Measurements from ENCODE around the gene MCUB.

Gene MCUB

DNA sequence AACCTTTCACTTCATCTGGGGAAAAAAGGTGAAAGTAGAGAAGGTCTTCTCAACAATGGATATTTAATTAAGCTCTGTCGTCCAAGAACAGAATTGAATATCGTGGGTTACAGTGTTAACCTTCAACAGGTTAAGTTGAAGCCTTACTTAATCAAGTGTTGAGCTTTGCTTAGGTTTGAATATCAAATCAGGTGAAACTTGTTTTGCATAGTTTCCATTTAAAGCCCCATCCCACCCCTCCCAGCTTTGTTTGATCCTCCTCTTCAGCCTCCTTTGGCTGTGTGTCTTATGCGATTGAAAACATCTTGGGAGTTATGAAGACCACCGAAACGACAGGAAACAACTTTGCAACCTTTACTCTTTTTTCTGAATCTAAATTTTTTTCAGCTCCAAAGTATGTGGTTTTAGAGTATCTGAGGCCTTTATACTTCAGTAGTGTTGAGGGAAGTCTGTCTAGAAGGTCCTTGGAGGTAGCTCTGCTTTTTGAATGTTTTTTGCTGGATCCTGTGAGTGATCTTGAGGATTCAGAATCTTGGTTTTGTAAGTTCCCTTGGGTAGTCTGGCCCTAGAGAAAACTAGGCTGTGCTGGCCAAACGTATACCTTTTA lies 39.1 kb downstream of the MCUB start:
- no peak for DNase-seq (ENCODE audit: low read depth)
- TF ChIP-seq, protein P1, sequence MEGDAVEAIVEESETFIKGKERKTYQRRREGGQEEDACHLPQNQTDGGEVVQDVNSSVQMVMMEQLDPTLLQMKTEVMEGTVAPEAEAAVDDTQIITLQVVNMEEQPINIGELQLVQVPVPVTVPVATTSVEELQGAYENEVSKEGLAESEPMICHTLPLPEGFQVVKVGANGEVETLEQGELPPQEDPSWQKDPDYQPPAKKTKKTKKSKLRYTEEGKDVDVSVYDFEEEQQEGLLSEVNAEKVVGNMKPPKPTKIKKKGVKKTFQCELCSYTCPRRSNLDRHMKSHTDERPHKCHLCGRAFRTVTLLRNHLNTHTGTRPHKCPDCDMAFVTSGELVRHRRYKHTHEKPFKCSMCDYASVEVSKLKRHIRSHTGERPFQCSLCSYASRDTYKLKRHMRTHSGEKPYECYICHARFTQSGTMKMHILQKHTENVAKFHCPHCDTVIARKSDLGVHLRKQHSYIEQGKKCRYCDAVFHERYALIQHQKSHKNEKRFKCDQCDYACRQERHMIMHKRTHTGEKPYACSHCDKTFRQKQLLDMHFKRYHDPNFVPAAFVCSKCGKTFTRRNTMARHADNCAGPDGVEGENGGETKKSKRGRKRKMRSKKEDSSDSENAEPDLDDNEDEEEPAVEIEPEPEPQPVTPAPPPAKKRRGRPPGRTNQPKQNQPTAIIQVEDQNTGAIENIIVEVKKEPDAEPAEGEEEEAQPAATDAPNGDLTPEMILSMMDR (IDR thresholded peaks at IDR 0.05; ENCODE audit: low read length, missing control alignments) = no peak

GRCh38 chr4:109600431-109600830 lies 40.4 kb downstream of the MCUB start:
- DNase-seq (ENCODE audit: low read depth) = no peak
- H3K4me3 ChIP-seq (replicated peaks; ENCODE audit: low read depth, low read length) = no peak overlapping the region
- TF ChIP-seq, protein P1 (IDR thresholded peaks at IDR 0.05; ENCODE audit: low read length, missing control alignments) = no peak

More for the DNA sequence above, 39.1 kb downstream of the MCUB start:
- H3K4me3 ChIP-seq (replicated peaks; ENCODE audit: low read depth, low read length) = no peak overlapping the region

DNA sequence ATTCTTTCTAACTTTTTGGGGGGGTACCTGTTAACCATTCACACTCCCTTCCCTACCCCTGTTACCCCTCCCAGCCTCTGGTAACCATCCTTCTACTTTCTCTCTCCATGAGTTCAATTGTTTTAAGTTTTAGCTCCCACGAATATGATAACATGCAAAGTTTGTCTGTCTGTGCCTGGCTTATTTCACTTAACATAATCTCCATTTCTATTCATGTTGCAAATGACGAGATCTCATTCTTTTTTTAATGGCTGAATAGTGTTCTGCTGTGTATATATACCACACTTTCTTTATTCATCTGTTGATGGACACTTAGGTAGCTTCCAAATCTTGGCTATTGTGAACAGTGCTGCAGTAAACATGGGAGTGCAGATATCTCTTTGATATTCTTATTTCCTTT lies 41.3 kb downstream of the MCUB start:
- no peak overlapping the region for H3K4me3 ChIP-seq (replicated peaks; ENCODE audit: low read depth, low read length)
- TF ChIP-seq, protein P1 (IDR thresholded peaks at IDR 0.05; ENCODE audit: low read length, missing control alignments) = no peak
- DNase-seq (ENCODE audit: low read depth) = no peak

GRCh38 chr4:109607976-109608375 lies 47.9 kb downstream of the MCUB start:
- H3K4me3 ChIP-seq (replicated peaks; ENCODE audit: low read depth, low read length) = no peak overlapping the region
- DNase-seq (ENCODE audit: low read depth) = no peak
- TF ChIP-seq, protein P1 (IDR thresholded peaks at IDR 0.05; ENCODE audit: low read length, missing control alignments) = no peak

- peak; percentile 15 for DNase-seq (ENCODE audit: low read depth)
Observed at GRCh38 chr4:109608879-109609278, 48.8 kb downstream of the MCUB start.

DNA sequence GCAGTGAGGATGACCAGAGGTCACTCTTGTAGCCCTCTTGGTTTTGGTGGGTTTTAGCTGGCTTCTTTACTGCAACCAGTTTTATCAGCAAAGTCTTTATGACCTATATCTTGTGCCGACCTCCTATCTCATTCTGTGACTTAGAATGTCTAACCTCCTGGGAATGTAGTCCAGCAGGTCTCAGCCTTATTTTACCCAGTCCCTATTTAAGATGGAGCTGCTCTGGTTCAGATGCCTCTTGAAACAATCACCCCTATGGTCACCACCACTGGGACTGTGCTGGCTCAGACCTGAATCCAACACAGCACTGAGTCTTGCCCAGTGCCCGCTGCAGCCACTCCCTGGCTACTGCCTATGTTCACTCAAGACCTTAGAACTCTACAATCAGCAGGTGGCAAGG lies 49.4 kb downstream of the MCUB start:
- no peak for DNase-seq (ENCODE audit: low read depth)
- TF ChIP-seq, protein P1 (IDR thresholded peaks at IDR 0.05; ENCODE audit: low read length, missing control alignments) = no peak
- H3K4me3 ChIP-seq (replicated peaks; ENCODE audit: low read depth, low read length) = no peak overlapping the region

More at GRCh38 chr4:109608879-109609278, 48.8 kb downstream of the MCUB start:
- H3K4me3 ChIP-seq (replicated peaks; ENCODE audit: low read depth, low read length) = no peak overlapping the region
- TF ChIP-seq, protein P1 (IDR thresholded peaks at IDR 0.05; ENCODE audit: low read length, missing control alignments) = no peak

- no peak overlapping the region for H3K4me3 ChIP-seq (replicated peaks; ENCODE audit: low read depth, low read length)
- DNase-seq (ENCODE audit: low read depth) = no peak
- TF ChIP-seq, protein P1 (IDR thresholded peaks at IDR 0.05; ENCODE audit: low read length, missing control alignments) = no peak
Observed at GRCh38 chr4:109610489-109610888, 50.4 kb downstream of the MCUB start.

All from fibroblast of pulmonary artery (primary cell).